ENCODE data around the gene CISTR. TPM values are rescaled to one million over a fixed set of nuclear protein-coding genes. Genes with fewer than 3 reads are reported as not detected.
A peak's percentile ranks its signal among the peaks of the same experiment; 100 is the strongest.
"Not testable (repeated sequence)": the region's sequence is repeated elsewhere in the genome, so short reads cannot be mapped to it uniquely, and the experiment has no call there.

CISTR gene
- total RNA-seq, 1 experiment from 2014 or later, result not detected

DNA sequence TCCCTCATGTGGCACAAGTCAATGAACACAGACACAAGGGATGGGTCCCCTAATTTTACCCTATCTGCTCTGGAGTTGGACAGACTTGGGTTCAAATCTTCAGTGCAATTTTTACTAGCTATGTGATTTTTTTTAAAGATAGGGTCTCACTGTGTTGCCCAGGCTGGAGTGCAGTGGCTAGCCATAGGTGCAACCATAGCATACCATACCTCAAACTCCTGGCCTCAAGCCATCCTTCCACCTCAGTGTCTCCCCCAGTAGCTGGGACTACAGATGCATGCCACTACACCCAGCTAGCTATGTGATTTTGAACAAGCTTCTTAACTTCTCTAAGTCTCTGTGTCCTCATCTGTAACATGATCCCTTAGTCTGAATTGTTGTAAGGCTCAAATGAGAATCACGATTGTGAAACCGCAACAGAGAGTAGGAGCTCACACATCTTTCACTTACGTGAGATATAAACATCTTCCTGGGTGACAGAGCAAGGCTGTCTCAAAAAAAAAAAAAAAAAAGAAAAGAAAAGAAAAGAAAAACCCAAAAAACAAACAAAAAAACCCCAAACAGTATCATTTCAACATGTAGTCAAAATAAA, 29.2 kb downstream of the CISTR start:
- intact Hi-C loops (cut with micrococcal nuclease), result no loop called here
- ChIA-PET POLR2A (interaction anchor here (0.7 kb wide), 1 partner anchor 19 kb away, joined by 3 read pairs; no protein-coding TSS in a partner anchor), CTCF (interaction anchor here (0.8 to 18.8 kb wide), 5 partner anchors 8 to 31 kb away, joined by 3 to 411 read pairs (median 4); no protein-coding TSS in a partner anchor)
- H3K4me1 Mint-ChIP-seq (ENCODE audit: insufficient read depth, unreplicated experiment), result peaks cover 9% of the 10 kb centered on the region
- no peak overlapping the region for H3K27ac Mint-ChIP-seq (ENCODE audit: low read depth, unreplicated experiment)
- H3K4me3 Mint-ChIP-seq (ENCODE audit: unreplicated experiment), result no peak overlapping the region
- BruUV-seq (replicated peaks), result no TSS peak
- H3K9me3 Mint-ChIP-seq (ENCODE audit: unreplicated experiment), result no peaks in the 10 kb centered on the region
- no peaks in the 10 kb centered on the region for H3K27me3 Mint-ChIP-seq (ENCODE audit: insufficient read depth, unreplicated experiment)
- peaks cover 63% of the 10 kb centered on the region for H3K36me3 Mint-ChIP-seq (ENCODE audit: insufficient read depth, unreplicated experiment)
- TF ChIP-seq, protein P1, sequence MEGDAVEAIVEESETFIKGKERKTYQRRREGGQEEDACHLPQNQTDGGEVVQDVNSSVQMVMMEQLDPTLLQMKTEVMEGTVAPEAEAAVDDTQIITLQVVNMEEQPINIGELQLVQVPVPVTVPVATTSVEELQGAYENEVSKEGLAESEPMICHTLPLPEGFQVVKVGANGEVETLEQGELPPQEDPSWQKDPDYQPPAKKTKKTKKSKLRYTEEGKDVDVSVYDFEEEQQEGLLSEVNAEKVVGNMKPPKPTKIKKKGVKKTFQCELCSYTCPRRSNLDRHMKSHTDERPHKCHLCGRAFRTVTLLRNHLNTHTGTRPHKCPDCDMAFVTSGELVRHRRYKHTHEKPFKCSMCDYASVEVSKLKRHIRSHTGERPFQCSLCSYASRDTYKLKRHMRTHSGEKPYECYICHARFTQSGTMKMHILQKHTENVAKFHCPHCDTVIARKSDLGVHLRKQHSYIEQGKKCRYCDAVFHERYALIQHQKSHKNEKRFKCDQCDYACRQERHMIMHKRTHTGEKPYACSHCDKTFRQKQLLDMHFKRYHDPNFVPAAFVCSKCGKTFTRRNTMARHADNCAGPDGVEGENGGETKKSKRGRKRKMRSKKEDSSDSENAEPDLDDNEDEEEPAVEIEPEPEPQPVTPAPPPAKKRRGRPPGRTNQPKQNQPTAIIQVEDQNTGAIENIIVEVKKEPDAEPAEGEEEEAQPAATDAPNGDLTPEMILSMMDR (IDR thresholded peaks at IDR 0.05; ENCODE audit: unreplicated experiment), result no peak
- peak; percentile 33 for DNase-seq (ENCODE audit: unreplicated experiment)

DNA sequence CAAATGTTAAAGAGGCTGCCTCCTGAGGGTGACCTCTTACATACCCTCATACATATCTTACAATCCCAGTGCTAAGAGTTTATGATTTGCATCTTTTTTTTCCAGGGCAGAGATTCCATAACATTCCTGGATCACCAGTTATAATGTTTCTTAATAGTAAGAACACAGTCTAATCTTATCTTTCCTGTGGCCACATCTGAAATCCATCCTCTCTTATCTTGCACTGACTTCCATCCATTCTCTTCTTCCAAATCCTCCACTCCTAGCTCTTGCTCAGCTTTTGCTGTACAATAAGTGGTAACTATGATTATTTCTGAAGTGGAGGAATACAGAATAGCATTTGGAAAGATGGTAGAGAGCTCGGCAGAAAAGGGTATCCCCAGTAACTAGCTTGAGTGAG, 30.8 kb downstream of the CISTR start:
- intact Hi-C loops (cut with micrococcal nuclease), result no loop called here
- no peaks in the 10 kb centered on the region for H3K9me3 Mint-ChIP-seq (ENCODE audit: unreplicated experiment)
- no peak for DNase-seq (ENCODE audit: unreplicated experiment)
- no peaks in the 10 kb centered on the region for H3K27me3 Mint-ChIP-seq (ENCODE audit: insufficient read depth, unreplicated experiment)
- no peak overlapping the region for H3K27ac Mint-ChIP-seq (ENCODE audit: low read depth, unreplicated experiment)
- no TSS peak for BruUV-seq (replicated peaks)
- H3K4me1 Mint-ChIP-seq (ENCODE audit: insufficient read depth, unreplicated experiment), result peaks cover 5% of the 10 kb centered on the region
- TF ChIP-seq, protein P1 (IDR thresholded peaks at IDR 0.05; ENCODE audit: unreplicated experiment), result no peak
- no peak overlapping the region for H3K4me3 Mint-ChIP-seq (ENCODE audit: unreplicated experiment)
- H3K36me3 Mint-ChIP-seq (ENCODE audit: insufficient read depth, unreplicated experiment), result peaks cover 73% of the 10 kb centered on the region
- ChIA-PET CTCF (interaction anchor here (0.7 to 18.8 kb wide), 3 partner anchors 19 to 647 kb away, joined by 4 to 411 read pairs (median 10); no protein-coding TSS in a partner anchor), POLR2A (interaction anchor here (0.7 kb wide), 1 partner anchor 13 kb away, joined by 3 read pairs; no protein-coding TSS in a partner anchor)

DNA sequence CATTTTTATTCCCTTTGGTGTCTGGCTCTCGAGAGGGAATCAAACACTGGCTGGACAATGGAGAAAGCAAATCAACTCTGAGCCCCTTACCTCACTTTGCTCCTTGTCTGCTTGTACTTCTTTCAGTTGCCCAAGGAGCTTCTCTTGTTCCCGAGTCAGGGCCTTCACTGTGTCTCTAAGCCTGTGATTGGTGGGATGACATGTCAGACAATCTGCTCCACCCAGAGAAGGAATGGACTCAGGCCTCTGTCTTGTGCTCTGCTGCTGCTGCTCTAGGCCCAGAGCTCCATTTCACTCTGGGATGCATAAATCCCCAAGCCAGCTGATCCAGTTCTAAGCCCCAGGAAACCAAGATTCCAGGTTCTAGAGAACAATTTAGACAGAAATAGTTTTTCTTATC, 32.1 kb downstream of the CISTR start:
- H3K27me3 Mint-ChIP-seq (ENCODE audit: insufficient read depth, unreplicated experiment), result no peaks in the 10 kb centered on the region
- no peak for DNase-seq (ENCODE audit: unreplicated experiment)
- H3K27ac Mint-ChIP-seq (ENCODE audit: low read depth, unreplicated experiment), result no peak overlapping the region
- no peaks in the 10 kb centered on the region for H3K9me3 Mint-ChIP-seq (ENCODE audit: unreplicated experiment)
- no peaks in the 10 kb centered on the region for H3K4me1 Mint-ChIP-seq (ENCODE audit: insufficient read depth, unreplicated experiment)
- CTCF ChIA-PET, result interaction anchor here (0.6 to 1.7 kb wide), 6 partner anchors 17 to 307 kb away, joined by 3 to 11 read pairs (median 4); no protein-coding TSS in a partner anchor
- POLR2A ChIA-PET, result interaction anchor here (0.8 to 1.1 kb wide), 2 partner anchors 7 to 15 kb away, joined by 3 to 4 read pairs; partner anchors contain the start of gene CALCOCO1
- no peak overlapping the region for H3K4me3 Mint-ChIP-seq (ENCODE audit: unreplicated experiment)
- intact Hi-C loops (cut with micrococcal nuclease), result no loop called here
- no TSS peak for BruUV-seq (replicated peaks)
- H3K36me3 Mint-ChIP-seq (ENCODE audit: insufficient read depth, unreplicated experiment), result peaks cover 76% of the 10 kb centered on the region
- TF ChIP-seq, protein P1 (IDR thresholded peaks at IDR 0.05; ENCODE audit: unreplicated experiment), result no peak

DNA sequence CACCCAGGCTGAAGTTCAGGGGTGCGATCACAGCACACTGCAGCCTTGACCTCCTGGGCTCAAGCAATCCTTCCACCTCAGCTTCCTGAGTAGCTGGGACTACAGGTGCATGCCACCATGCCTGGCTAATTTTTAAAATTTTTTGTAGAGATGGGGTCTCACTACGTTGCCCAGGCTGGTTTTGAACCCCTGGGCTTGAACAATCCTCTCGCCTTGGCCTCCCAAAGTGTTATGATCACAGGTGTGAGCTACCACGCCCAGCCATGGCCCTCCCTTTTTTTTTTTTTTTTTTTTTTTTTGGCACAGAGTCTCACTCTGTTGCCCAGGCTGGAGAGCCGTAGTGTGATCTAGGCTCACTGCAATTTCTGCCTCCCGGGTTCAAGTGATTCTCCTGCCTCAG, 33.2 kb downstream of the CISTR start:
- H3K27me3 Mint-ChIP-seq (ENCODE audit: insufficient read depth, unreplicated experiment); H3K27ac Mint-ChIP-seq (ENCODE audit: low read depth, unreplicated experiment); intact Hi-C loops (cut with micrococcal nuclease); BruUV-seq (replicated peaks); H3K4me1 Mint-ChIP-seq (ENCODE audit: insufficient read depth, unreplicated experiment); H3K9me3 Mint-ChIP-seq (ENCODE audit: unreplicated experiment); DNase-seq (ENCODE audit: unreplicated experiment); H3K4me3 Mint-ChIP-seq (ENCODE audit: unreplicated experiment): not testable (repeated sequence)
- ChIA-PET POLR2A (interaction anchor here (0.7 to 1.1 kb wide), 2 partner anchors 8 to 12 kb away, joined by 3 to 4 read pairs; partner anchors contain the start of gene CALCOCO1), CTCF (interaction anchor here (0.6 to 1.7 kb wide), 5 partner anchors 16 to 483 kb away, joined by 4 to 11 read pairs (median 4); no protein-coding TSS in a partner anchor)
- H3K36me3 Mint-ChIP-seq (ENCODE audit: insufficient read depth, unreplicated experiment), result peaks cover 70% of the 10 kb centered on the region

Measured in MCF 10A (cell line).